NT2/D1 (cell line): ENCODE results near the gene IGFBP6.

Experiments used
- YY1 ChIP-seq: IDR thresholded peaks from 2 replicates; pipeline ENCODE4 v1.6.1; 2011; ENCODE audit not compliant: insufficient read length, insufficient read depth
- ZNF274 ChIP-seq: IDR thresholded peaks from 2 replicates; pipeline ENCODE4 v1.6.1; 2011; ENCODE audit warnings: mild to moderate bottlenecking, low read depth, low read length

GRCh38 chr12:53123578-53124351, 26.3 kb downstream of the IGFBP6 start:
- no peak for TF ChIP-seq YY1
- TF ChIP-seq ZNF274 = no peak
